ENCODE measurements around the gene ADGRB3. TPM values are rescaled to one million over a fixed set of nuclear protein-coding genes. Genes with fewer than 3 reads are reported as not detected.
"Not testable (repeated sequence)": the region's sequence is repeated elsewhere in the genome, so short reads cannot be mapped to it uniquely, and the experiment has no call there.

ADGRB3 gene
- total RNA-seq, 1 experiment from 2014 or later, result 0.11 TPM

DNA sequence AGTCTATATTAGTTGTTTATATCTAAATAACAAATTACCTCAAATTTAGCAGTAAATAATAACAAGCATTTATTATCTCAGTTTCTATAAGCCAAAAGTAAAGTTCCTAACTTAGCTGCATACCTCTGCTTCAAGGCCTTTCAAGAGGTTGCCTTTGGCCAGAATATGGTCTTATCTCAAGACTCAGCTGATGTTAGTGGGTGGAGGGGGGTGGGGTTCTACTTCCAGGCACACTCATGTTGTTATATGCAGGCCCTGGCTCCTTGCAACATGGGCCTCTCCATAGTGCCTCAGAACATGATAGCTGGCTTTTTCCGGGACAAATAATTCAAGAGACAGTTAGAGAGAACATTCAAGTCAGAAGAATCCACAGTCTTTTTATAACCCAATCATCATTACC, 266.0 kb downstream of the ADGRB3 start:
- Histone ChIP-seq H3K9me3 (ENCODE audit: low read length) (no peaks in the 10 kb centered on the region), H3K36me3 (ENCODE audit: low read depth, low read length) (no peaks in the 10 kb centered on the region), H3K9ac (ENCODE audit: low read length) (no peak overlapping the region), H2AFZ (ENCODE audit: low read length) (no peak overlapping the region), H3K27ac (ENCODE audit: low read length) (no peak overlapping the region), H3K9me2 (replicated peaks; ENCODE audit: low read length) (no peaks in the 10 kb centered on the region), H3K4me2 (ENCODE audit: low read length) (no peak overlapping the region), H3K4me1 (ENCODE audit: insufficient read depth, low read length) (no peaks in the 10 kb centered on the region), H3K4me3 (ENCODE audit: low read length) (no peak overlapping the region), H3K27me3 (ENCODE audit: low read length) (no peaks in the 10 kb centered on the region), H3F3A (ENCODE audit: low read length, unreplicated experiment) (no peaks in the 10 kb centered on the region), H3K79me2 (ENCODE audit: low read length) (no peaks in the 10 kb centered on the region), H4K20me1 (ENCODE audit: low read length) (no peaks in the 10 kb centered on the region)
- CTCF ChIA-PET, result no interaction called here
- POLR2A ChIA-PET (ENCODE audit: unreplicated experiment), result no interaction called here
- intact Hi-C loops (cut with micrococcal nuclease), result no loop called here
- TF ChIP-seq, protein P1, sequence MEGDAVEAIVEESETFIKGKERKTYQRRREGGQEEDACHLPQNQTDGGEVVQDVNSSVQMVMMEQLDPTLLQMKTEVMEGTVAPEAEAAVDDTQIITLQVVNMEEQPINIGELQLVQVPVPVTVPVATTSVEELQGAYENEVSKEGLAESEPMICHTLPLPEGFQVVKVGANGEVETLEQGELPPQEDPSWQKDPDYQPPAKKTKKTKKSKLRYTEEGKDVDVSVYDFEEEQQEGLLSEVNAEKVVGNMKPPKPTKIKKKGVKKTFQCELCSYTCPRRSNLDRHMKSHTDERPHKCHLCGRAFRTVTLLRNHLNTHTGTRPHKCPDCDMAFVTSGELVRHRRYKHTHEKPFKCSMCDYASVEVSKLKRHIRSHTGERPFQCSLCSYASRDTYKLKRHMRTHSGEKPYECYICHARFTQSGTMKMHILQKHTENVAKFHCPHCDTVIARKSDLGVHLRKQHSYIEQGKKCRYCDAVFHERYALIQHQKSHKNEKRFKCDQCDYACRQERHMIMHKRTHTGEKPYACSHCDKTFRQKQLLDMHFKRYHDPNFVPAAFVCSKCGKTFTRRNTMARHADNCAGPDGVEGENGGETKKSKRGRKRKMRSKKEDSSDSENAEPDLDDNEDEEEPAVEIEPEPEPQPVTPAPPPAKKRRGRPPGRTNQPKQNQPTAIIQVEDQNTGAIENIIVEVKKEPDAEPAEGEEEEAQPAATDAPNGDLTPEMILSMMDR (conservative IDR thresholded peaks at IDR 0.05; ENCODE audit: low read depth, low read length), result no peak
- TF ChIP-seq EZH2 (IDR thresholded peaks at IDR 0.05; ENCODE audit: low read length, unreplicated experiment), result no peak
- TF ChIP-seq EZH2phosphoT487 (IDR thresholded peaks at IDR 0.05; ENCODE audit: borderline replicate concordance, low read length), result no peak
- BruUV-seq (replicated peaks), result no TSS peak
- DNase-seq, result no peak
- no peak for ATAC-seq

DNA sequence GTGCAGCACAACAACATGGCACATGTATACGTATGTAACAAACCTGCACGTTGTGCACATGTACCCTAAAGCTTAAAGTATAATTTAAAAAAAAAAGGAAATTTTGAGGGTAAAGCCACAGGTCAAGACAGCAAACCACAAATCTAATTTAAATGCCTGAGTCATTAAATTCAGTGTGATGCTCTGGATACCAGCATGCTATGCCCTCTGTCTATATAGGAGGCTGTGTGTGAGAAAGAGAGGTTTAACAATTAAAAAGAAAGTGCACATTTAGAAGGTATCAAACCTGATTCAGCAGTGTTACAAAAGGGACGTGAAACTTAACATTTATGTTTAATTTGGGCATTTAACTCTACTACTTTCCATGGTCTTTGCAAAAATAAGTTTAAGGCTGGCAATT, 276.3 kb downstream of the ADGRB3 start:
- H3F3A ChIP-seq (ENCODE audit: low read length, unreplicated experiment), result no peaks in the 10 kb centered on the region
- no peak for ATAC-seq
- no peak overlapping the region for H3K9ac ChIP-seq (ENCODE audit: low read length)
- H3K36me3 ChIP-seq (ENCODE audit: low read depth, low read length), result no peaks in the 10 kb centered on the region
- H4K20me1 ChIP-seq (ENCODE audit: low read length), result no peaks in the 10 kb centered on the region
- no peaks in the 10 kb centered on the region for H3K9me3 ChIP-seq (ENCODE audit: low read length)
- intact Hi-C loops (cut with micrococcal nuclease), result no loop called here
- TF ChIP-seq EZH2 (IDR thresholded peaks at IDR 0.05; ENCODE audit: low read length, unreplicated experiment) (no peak), EZH2phosphoT487 (IDR thresholded peaks at IDR 0.05; ENCODE audit: borderline replicate concordance, low read length) (no peak)
- TF ChIP-seq, protein P1 (conservative IDR thresholded peaks at IDR 0.05; ENCODE audit: low read depth, low read length), result no peak
- BruUV-seq (replicated peaks), result no TSS peak
- H3K9me2 ChIP-seq (replicated peaks; ENCODE audit: low read length), result no peaks in the 10 kb centered on the region
- no peaks in the 10 kb centered on the region for H3K79me2 ChIP-seq (ENCODE audit: low read length)
- ChIA-PET CTCF (no interaction called here), POLR2A (ENCODE audit: unreplicated experiment) (no interaction called here)
- H3K27me3 ChIP-seq (ENCODE audit: low read length), result no peaks in the 10 kb centered on the region
- no peak overlapping the region for H3K27ac ChIP-seq (ENCODE audit: low read length)
- H2AFZ ChIP-seq (ENCODE audit: low read length), result no peak overlapping the region
- no peak for DNase-seq
- H3K4me3 ChIP-seq (ENCODE audit: low read length), result no peak overlapping the region
- no peak overlapping the region for H3K4me2 ChIP-seq (ENCODE audit: low read length)
- no peaks in the 10 kb centered on the region for H3K4me1 ChIP-seq (ENCODE audit: insufficient read depth, low read length)

DNA sequence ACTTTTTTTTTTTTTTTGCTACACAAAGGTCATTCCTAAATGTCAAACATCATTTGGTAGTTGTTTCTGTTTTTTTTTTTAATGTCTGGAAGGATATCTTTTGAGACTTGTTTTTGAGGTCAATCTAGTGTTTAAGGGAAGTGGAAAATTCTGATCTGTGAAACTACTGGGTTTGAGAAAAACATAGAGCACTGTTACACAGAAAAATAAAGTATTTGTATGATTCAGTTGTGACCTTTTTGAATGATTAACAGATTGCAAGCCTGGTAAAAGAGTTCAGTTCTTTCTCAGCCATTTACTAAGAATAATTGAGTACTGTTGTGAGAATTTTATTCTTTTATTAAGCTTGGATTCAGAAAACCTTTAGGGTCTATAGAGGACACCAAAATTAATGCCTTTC, 276.7 kb downstream of the ADGRB3 start:
- TF ChIP-seq EZH2phosphoT487 (IDR thresholded peaks at IDR 0.05; ENCODE audit: borderline replicate concordance, low read length), result no peak
- TF ChIP-seq, protein P1 (conservative IDR thresholded peaks at IDR 0.05; ENCODE audit: low read depth, low read length), result no peak
- no peak for TF ChIP-seq EZH2 (IDR thresholded peaks at IDR 0.05; ENCODE audit: low read length, unreplicated experiment)
- Histone ChIP-seq H3K4me1 (ENCODE audit: insufficient read depth, low read length) (no peaks in the 10 kb centered on the region), H4K20me1 (ENCODE audit: low read length) (no peaks in the 10 kb centered on the region), H3K27ac (ENCODE audit: low read length) (no peak overlapping the region), H3K36me3 (ENCODE audit: low read depth, low read length) (no peaks in the 10 kb centered on the region), H3K9ac (ENCODE audit: low read length) (no peak overlapping the region), H3K9me3 (ENCODE audit: low read length) (no peaks in the 10 kb centered on the region), H3K4me2 (ENCODE audit: low read length) (no peak overlapping the region), H3K27me3 (ENCODE audit: low read length) (no peaks in the 10 kb centered on the region), H3F3A (ENCODE audit: low read length, unreplicated experiment) (no peaks in the 10 kb centered on the region), H2AFZ (ENCODE audit: low read length) (no peak overlapping the region), H3K9me2 (replicated peaks; ENCODE audit: low read length) (no peaks in the 10 kb centered on the region), H3K4me3 (ENCODE audit: low read length) (no peak overlapping the region), H3K79me2 (ENCODE audit: low read length) (no peaks in the 10 kb centered on the region)
- no peak for ATAC-seq
- no peak for DNase-seq
- BruUV-seq (replicated peaks), result no TSS peak
- ChIA-PET POLR2A (ENCODE audit: unreplicated experiment) (no interaction called here), CTCF (no interaction called here)
- intact Hi-C loops (cut with micrococcal nuclease), result no loop called here

DNA sequence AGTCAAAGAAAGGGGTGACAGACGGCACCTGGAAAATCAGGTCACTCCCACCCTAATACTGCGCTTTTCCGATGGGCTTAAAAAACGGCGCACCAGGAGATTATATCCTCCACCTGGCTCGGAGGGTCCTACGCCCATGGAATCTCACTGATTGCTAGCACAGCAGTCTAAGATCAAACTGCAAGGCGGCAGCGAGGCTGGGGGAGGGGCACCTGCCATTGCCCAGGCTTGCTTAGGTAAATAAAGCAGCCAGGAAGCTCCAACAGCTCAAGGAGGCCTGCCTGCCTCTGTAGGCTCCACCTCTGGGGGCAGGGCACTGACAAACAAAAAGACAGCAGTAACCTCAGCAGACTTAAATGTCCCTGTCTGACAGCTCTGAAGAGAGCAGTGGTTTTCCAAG, 277.7 kb downstream of the ADGRB3 start:
- H3K27ac ChIP-seq (ENCODE audit: low read length); H2AFZ ChIP-seq (ENCODE audit: low read length); DNase-seq; intact Hi-C loops (cut with micrococcal nuclease); CTCF ChIA-PET; BruUV-seq (replicated peaks); H3K27me3 ChIP-seq (ENCODE audit: low read length); ATAC-seq; H3F3A ChIP-seq (ENCODE audit: low read length, unreplicated experiment); H3K9me3 ChIP-seq (ENCODE audit: low read length); H3K36me3 ChIP-seq (ENCODE audit: low read depth, low read length); H3K4me3 ChIP-seq (ENCODE audit: low read length); H3K9ac ChIP-seq (ENCODE audit: low read length); H4K20me1 ChIP-seq (ENCODE audit: low read length); H3K9me2 ChIP-seq (replicated peaks; ENCODE audit: low read length); H3K4me1 ChIP-seq (ENCODE audit: insufficient read depth, low read length); H3K79me2 ChIP-seq (ENCODE audit: low read length); H3K4me2 ChIP-seq (ENCODE audit: low read length): not testable (repeated sequence)
- POLR2A ChIA-PET (ENCODE audit: unreplicated experiment), result interaction anchor here (0.6 kb wide), 1 partner anchor 1127 kb away, joined by 11 read pairs; no protein-coding TSS in a partner anchor
